GM12864 (cell line): ENCODE measurements around the gene CLEC4D.
"Not testable (repeated sequence)": the region's sequence is repeated elsewhere in the genome, so short reads cannot be mapped to it uniquely, and the experiment has no call there.

ENCODE experiments used
- DNase-seq: peaks from one replicate; pipeline ENCODE4 v3.0.0-alpha.2; 2011; ENCODE audit warnings: low read depth
- H3K4me3 ChIP-seq: 2 replicates; pipeline ENCODE4 v1.5.1; 2011; ENCODE audit warnings: mild to moderate bottlenecking, low read depth, low read length, control low read depth
- TF ChIP-seq, protein P1 (sequence below): IDR thresholded peaks from 2 replicates; pipeline ENCODE4 v1.5.1; 2011; ENCODE audit warnings: low read depth, mild to moderate bottlenecking, moderate library complexity, low read length, control low read depth, inconsistent platforms; ENCODE audit errors: missing control alignments

Gene CLEC4D

DNA sequence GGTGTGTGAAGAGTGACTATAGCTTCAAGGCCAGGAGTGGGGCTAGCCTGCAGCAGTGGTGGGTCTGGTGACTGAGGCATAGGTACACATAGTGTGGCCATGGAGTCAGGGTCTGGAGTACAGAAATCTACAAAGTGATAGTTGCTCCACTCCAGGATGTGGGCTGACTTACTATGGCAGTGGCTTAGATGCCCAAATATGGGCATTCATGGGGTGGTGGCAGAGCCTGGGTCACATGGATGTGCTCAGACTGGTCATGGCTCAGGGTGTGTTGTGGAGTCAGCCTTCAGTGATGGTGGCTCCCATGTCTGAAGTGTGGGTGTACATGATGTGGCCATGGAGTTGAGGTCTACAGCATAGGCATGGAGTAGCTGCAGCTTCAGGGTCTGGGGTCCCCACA, 30.2 kb upstream of the CLEC4D start:
- DNase-seq: no peak

DNA sequence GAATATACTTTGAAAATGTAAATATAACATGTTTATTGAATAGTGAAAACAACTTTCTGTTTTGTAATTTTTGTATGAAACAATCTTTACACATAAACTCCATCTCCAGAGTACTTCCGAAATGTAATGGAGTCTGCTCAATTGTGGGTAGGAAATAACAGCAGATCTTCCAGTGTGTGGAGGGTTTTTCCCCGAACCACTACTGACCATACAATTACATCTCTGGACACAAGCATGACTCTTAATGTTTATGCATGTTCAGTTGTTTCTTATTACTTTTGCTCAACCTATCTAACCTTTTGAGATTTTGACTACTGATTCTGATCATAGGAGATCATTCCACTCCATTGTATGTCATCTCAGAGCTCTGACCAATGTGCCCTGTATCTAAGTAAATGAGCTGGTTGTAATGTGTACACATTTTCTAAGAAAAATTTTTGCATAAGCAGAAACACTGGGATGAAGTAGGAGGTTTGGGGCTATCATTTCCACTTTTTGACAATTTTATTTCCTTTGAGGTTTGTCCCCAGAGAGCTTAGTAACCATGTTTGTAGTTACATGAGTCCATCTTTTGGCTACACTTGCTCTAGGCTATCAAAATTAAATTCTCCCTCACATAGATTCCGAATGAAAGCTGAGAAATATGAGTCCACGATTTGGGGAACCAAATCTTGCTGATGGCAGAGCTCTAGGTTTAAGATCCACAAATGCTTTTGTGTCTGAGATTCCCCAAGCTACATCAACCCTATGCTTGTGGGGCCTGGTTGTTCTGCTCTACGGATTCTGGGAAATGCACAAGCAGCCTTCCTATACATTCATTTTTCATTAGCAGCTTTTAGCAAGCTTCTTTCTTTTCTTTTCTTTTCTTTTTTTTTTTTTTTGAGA, 21.4 kb upstream of the CLEC4D start:
- no peak overlapping the region for H3K4me3 ChIP-seq
- DNase-seq: no peak
- TF ChIP-seq, protein P1, sequence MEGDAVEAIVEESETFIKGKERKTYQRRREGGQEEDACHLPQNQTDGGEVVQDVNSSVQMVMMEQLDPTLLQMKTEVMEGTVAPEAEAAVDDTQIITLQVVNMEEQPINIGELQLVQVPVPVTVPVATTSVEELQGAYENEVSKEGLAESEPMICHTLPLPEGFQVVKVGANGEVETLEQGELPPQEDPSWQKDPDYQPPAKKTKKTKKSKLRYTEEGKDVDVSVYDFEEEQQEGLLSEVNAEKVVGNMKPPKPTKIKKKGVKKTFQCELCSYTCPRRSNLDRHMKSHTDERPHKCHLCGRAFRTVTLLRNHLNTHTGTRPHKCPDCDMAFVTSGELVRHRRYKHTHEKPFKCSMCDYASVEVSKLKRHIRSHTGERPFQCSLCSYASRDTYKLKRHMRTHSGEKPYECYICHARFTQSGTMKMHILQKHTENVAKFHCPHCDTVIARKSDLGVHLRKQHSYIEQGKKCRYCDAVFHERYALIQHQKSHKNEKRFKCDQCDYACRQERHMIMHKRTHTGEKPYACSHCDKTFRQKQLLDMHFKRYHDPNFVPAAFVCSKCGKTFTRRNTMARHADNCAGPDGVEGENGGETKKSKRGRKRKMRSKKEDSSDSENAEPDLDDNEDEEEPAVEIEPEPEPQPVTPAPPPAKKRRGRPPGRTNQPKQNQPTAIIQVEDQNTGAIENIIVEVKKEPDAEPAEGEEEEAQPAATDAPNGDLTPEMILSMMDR: no peak

More for the DNA sequence above, 30.2 kb upstream of the CLEC4D start:
- TF ChIP-seq, protein P1: no peak
- H3K4me3 ChIP-seq: no peak overlapping the region

DNA sequence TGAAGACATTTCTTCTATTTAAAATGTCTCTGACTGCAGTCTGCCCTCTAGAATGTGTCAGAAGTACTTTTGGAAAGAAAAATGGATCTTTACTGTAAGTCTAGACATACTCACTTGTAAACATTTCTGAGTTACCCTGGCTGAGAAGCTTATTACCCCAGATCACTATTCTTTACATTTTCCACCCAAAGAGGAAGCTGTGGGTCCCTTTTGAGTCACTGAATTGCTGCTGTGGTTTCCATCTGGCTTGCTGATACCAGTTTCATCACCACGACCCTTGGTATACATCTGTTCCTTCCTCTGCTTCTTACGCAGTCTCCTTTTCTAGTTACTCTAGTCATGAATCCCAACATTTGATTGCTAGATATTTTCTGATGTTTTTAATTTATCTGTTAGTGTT, 20.2 kb upstream of the CLEC4D start:
- H3K4me3 ChIP-seq: no peak overlapping the region
- TF ChIP-seq, protein P1: no peak
- peak; percentile 75 for DNase-seq

DNA sequence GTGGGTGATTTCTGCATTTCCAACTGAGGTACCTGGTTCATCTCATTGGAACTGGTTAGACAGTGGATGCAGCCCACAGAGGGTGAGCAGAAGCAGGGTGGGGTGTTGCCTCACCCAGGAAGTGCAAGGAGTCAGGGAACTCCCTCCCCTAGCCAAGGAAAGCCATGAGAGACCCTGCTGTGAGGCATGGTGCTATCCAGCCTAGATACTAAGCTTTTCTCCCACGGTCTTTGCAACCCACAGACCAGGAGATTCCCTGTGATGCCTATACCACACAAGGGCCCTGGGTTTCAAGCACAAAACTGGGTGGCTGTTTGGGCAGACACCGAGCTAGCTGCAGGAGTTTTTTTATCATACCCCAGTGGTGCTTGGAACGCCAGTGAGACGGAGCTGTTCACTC, 17.6 kb upstream of the CLEC4D start:
- not testable (repeated sequence) for H3K4me3 ChIP-seq, DNase-seq

DNA sequence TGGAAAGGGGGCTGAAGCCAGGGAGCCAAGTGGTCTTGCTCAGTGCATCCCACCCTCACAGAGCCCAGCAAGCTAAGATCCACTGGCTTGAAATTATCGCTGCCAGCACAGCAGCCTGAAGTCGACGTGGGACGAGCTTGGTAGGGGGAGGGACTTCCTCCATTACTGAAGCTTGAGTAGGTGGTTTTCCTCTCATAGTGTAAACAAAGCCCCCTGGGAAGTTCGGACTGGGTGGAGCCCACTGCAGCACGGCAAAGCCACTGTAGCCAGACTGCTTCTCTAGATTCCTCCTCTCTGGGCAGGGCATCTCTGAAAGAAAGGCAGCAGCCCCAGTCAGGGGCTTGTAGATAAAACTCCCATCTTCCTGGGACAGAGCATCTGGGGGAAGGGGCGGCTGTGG, 17.2 kb upstream of the CLEC4D start:
- not testable (repeated sequence) for DNase-seq, H3K4me3 ChIP-seq

DNA sequence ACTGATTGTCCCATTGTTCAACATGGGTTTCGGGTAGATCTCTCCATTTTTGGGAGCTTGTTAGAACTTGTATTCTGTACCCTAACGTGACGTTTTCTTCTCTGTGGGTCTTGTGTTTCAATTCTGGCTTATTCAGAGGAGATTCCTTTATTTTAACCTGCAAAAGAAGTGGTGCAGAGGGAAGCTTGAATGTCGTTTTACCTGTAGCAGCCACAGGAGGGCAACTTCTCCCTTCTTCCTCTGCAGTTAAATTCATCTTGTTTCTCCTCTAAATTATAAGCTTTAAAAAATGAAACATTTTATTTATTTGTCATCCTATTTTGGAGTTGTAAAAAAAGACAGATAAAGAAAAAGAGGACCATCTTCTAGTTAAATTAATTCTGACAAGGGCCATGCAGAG, 13.7 kb upstream of the CLEC4D start:
- TF ChIP-seq, protein P1: peak; percentile 16
- no peak for DNase-seq

DNA sequence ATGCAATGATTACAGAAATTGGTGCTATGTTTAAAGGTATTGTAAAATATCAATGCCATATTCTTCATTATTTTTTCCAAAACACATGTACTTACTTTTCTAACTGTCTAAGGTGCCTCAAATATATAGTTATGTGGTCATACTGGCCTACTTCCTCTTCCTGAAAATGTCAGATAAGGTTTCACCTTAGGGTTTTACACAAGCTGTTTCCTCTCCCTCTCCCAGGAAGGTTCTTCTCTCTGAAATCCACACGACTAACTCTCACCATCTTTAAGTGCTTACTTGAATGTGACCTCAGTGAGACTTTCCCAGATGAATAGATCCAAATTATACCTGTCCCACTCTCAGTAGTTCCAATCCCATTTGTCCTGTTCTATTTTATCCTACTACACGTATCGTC, 11.6 kb upstream of the CLEC4D start:
- DNase-seq: no peak
- TF ChIP-seq, protein P1: no peak
- no peak overlapping the region for H3K4me3 ChIP-seq

More for the DNA sequence above, 13.7 kb upstream of the CLEC4D start:
- no peak overlapping the region for H3K4me3 ChIP-seq

DNA sequence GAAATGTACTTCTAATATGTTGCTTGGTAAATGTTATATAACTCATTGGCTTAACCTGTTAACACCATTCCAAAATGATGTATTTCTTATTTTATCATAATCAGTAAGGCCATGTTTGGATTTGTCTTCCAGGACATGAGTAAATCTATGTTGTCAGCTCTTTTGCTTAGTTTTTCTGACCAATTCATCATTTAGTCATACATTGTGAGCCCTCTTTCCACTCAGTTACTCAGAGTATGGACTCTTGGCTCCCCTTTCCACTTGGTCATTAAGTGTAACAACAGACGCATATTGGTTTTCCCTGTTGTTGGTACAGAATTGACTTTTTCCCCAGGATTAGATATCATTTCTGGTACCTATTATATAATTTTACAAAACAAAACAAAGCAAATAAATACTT, 9.0 kb upstream of the CLEC4D start:
- no peak for DNase-seq
- H3K4me3 ChIP-seq: no peak overlapping the region
- TF ChIP-seq, protein P1: no peak
